AG09319 (cell line): ENCODE results near the gene MYRFL.

Source experiments
- DNase-seq: peaks from one replicate; pipeline ENCODE4 v3.0.0-alpha.2; 2010; ENCODE audit warnings: low read depth; ENCODE audit errors: extremely low read depth
- TF ChIP-seq, protein P1 (sequence below): IDR thresholded peaks from 2 replicates; pipeline ENCODE4 v1.5.1; 2011; ENCODE audit warnings: low read depth, mild to moderate bottlenecking, inconsistent platforms, low read length, moderate library complexity

MYRFL gene

DNA sequence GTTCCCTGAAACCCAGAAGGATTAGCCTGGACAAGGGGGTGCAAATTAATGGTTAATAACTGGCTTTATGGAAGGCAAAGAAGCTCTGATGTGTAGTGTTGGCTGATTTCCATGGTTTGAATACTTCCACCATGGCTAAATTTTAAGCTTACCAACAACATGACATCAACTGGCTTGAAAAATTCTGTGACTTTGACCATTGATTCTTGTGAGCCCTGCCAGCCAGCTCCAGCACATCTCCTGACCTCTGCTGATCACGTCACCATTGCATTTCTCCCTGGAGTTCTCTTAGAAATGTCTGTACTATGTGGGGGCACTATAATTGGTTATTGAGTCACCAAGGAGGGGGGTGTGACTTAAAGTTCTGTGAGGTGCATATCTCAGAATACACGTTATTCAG lies 171.2 kb downstream of the MYRFL start:
- no peak for DNase-seq
- TF ChIP-seq, protein P1, sequence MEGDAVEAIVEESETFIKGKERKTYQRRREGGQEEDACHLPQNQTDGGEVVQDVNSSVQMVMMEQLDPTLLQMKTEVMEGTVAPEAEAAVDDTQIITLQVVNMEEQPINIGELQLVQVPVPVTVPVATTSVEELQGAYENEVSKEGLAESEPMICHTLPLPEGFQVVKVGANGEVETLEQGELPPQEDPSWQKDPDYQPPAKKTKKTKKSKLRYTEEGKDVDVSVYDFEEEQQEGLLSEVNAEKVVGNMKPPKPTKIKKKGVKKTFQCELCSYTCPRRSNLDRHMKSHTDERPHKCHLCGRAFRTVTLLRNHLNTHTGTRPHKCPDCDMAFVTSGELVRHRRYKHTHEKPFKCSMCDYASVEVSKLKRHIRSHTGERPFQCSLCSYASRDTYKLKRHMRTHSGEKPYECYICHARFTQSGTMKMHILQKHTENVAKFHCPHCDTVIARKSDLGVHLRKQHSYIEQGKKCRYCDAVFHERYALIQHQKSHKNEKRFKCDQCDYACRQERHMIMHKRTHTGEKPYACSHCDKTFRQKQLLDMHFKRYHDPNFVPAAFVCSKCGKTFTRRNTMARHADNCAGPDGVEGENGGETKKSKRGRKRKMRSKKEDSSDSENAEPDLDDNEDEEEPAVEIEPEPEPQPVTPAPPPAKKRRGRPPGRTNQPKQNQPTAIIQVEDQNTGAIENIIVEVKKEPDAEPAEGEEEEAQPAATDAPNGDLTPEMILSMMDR = no peak

- TF ChIP-seq, protein P1 = no peak
- no peak for DNase-seq
These were observed 171.7 kb downstream of the MYRFL start for GRCh38 chr12:69996722-69997121.

- TF ChIP-seq, protein P1 = no peak
- DNase-seq = no peak
These were observed 173.0 kb downstream of the MYRFL start for GRCh38 chr12:69998011-69998410.

GRCh38 chr12:69998922-69999321 lies 173.9 kb downstream of the MYRFL start:
- no peak for DNase-seq
- TF ChIP-seq, protein P1 = no peak

- no peak for DNase-seq
- TF ChIP-seq, protein P1 = no peak; the same call in 1 of the 2 replicates
These were observed 174.5 kb downstream of the MYRFL start for GRCh38 chr12:69999561-69999960.

GRCh38 chr12:70002097-70002911 lies 177.3 kb downstream of the MYRFL start:
- TF ChIP-seq, protein P1 = no peak
- DNase-seq = peak; percentile 7

- TF ChIP-seq, protein P1 = no peak
- no peak for DNase-seq
These were observed 177.9 kb downstream of the MYRFL start for GRCh38 chr12:70002912-70003255.
